HCT116 (cell line): ENCODE measurements around the gene KIAA1614.

ENCODE experiments used
- EGR1 ChIP-seq: IDR thresholded peaks from 2 replicates; pipeline ENCODE4 v1.6.1; 2012; ENCODE audit warnings: low read depth
- EZH2 ChIP-seq: fragments of 200-600 bp; sonication (generic); IDR thresholded peaks from 2 replicates; pipeline ENCODE4 v1.6.1; 2017; ENCODE audit warnings: antibody characterized with exemption, mixed run types
- EZH2phosphoT487 ChIP-seq: fragments of 200-600 bp; IDR thresholded peaks from 2 replicates; pipeline ENCODE4 v1.6.1; 2018; ENCODE audit warnings: antibody characterized with exemption, borderline replicate concordance
- POLR2A ChIP-seq: IDR thresholded peaks from 2 replicates; pipeline ENCODE4 v1.7.0; 2011; ENCODE audit warnings: borderline replicate concordance; ENCODE audit not compliant: insufficient read depth, insufficient read length; ENCODE audit errors: extremely low read depth
- SP1 ChIP-seq: IDR thresholded peaks from 2 replicates; pipeline ENCODE4 v1.6.1; 2012; ENCODE audit warnings: low read depth
- TCF7L2 ChIP-seq: IDR thresholded peaks from 2 replicates; pipeline ENCODE4 v1.7.0; 2011; ENCODE audit warnings: borderline replicate concordance, inconsistent platforms; ENCODE audit not compliant: insufficient read depth, insufficient read length; ENCODE audit errors: extremely low read depth
- TF ChIP-seq, protein P1 (sequence below), 3 experiments: fragments of 200-600 bp in 1 of 3; sonication (generic) in 1 of 3; IDR thresholded peaks in 2 of 3; conservative IDR thresholded peaks in 1 of 3; 2 replicates each; pipeline ENCODE4 v1.5.1; 2012 to 2017; ENCODE audit warnings: low read depth in 2 of 3, low read length in 2 of 3, antibody characterized with exemption in 1 of 3, borderline replicate concordance in 1 of 3, control low read depth in 1 of 3, mild to moderate bottlenecking in 1 of 3, mixed read lengths in 1 of 3, mixed run types in 1 of 3, moderate library complexity in 1 of 3; ENCODE audit not compliant: insufficient read depth in 1 of 3
- TF ChIP-seq, protein P2 (sequence below): IDR thresholded peaks from 2 replicates; pipeline ENCODE4 v1.6.1; 2012

DNA sequence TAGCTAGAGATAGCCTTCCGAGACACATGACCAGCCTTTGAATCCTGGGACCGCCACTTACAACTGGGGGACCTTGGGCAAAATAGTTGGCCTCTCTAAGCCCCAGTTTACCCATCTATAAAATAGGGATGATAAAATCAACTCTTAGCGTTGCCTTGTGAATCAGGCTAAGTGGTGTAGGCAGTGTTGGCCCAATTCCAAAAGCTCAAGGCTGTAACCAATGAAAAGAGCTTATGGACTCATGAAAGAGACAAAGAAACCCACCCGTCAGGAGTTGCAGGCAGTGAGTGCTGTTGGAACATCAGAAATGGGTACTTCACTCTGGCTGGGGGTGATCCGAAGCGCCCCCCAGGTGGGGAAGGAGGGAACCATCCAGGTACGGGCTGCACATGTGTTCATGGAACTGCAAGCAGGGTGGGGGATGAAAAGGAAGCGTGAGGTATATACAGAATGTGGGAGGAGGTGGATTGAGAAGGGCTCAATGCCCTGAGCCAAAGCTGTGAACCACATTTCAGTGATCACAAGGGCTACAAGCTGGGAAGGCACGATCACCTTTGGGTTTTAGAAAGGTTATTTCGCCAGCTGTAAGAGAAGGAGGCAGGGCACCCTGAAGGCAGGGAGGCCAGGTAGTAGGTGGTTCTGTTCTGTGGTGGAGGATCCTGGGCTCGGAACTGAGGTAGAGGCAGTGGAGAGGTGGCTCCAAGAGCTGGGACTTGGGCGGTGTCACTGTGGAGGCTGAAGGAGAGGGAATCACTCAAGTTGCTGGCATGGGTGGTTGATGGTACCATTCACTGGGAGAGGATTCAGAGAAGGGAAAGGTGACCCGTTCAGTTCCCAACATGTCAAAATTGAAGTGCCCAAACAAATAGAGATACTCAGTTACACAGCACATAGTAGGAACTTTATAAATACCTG lies 11.4 kb upstream of the KIAA1614 start:
- no peak for TF ChIP-seq SP1
- TF ChIP-seq EGR1 = no peak
- TF ChIP-seq, protein P1, sequence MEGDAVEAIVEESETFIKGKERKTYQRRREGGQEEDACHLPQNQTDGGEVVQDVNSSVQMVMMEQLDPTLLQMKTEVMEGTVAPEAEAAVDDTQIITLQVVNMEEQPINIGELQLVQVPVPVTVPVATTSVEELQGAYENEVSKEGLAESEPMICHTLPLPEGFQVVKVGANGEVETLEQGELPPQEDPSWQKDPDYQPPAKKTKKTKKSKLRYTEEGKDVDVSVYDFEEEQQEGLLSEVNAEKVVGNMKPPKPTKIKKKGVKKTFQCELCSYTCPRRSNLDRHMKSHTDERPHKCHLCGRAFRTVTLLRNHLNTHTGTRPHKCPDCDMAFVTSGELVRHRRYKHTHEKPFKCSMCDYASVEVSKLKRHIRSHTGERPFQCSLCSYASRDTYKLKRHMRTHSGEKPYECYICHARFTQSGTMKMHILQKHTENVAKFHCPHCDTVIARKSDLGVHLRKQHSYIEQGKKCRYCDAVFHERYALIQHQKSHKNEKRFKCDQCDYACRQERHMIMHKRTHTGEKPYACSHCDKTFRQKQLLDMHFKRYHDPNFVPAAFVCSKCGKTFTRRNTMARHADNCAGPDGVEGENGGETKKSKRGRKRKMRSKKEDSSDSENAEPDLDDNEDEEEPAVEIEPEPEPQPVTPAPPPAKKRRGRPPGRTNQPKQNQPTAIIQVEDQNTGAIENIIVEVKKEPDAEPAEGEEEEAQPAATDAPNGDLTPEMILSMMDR (IDR thresholded peaks at IDR 0.05 in 2 of 3, conservative IDR thresholded peaks at IDR 0.05 in 1 of 3; ENCODE audit: borderline replicate concordance in 1 of 3, insufficient read depth in 1 of 3, low read depth in 2 of 3, low read length in 2 of 3) = no peak
- no peak for TF ChIP-seq POLR2A
- no peak for TF ChIP-seq EZH2
- TF ChIP-seq, protein P2, sequence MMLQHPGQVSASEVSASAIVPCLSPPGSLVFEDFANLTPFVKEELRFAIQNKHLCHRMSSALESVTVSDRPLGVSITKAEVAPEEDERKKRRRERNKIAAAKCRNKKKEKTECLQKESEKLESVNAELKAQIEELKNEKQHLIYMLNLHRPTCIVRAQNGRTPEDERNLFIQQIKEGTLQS = no peak
- TF ChIP-seq TCF7L2 = no peak
- no peak for TF ChIP-seq EZH2phosphoT487
